Hepatocyte (in vitro differentiated cells): ENCODE measurements around the gene LIN7B. TPM values are rescaled to one million over a fixed set of nuclear protein-coding genes. Genes with fewer than 3 reads are reported as not detected.

ENCODE experiments used
- DNase-seq: peaks from one replicate; pipeline ENCODE4 v3.0.0-alpha.2; 2016; ENCODE audit warnings: low spot score
- H2AFZ ChIP-seq: fragments of 200-600 bp; sonication (generic); 2 replicates; pipeline ENCODE4 v1.6.0; 2016; ENCODE audit warnings: antibody characterized with exemption, mild to moderate bottlenecking
- H3K27ac ChIP-seq: fragments of 200-600 bp; sonication (generic); 2 replicates; pipeline ENCODE4 v1.5.1; 2016; ENCODE audit warnings: mild to moderate bottlenecking
- H3K27me3 ChIP-seq: fragments of 200-600 bp; sonication (generic); 2 replicates; pipeline ENCODE4 v1.6.1; 2016
- H3K36me3 ChIP-seq: fragments of 200-600 bp; sonication (generic); replicated peaks from 2 replicates; pipeline ENCODE4 v1.5.1; 2016; ENCODE audit warnings: low read depth; ENCODE audit not compliant: insufficient read depth
- H3K4me1 ChIP-seq: fragments of 200-600 bp; sonication (generic); 2 replicates; pipeline ENCODE4 v1.5.1; 2016; ENCODE audit warnings: mild to moderate bottlenecking, moderate library complexity; ENCODE audit not compliant: insufficient read depth
- H3K4me2 ChIP-seq: fragments of 200-600 bp; sonication (generic); 2 replicates; pipeline ENCODE4 v1.6.0; 2016
- H3K4me3 ChIP-seq: fragments of 200-600 bp; sonication (generic); 2 replicates; pipeline ENCODE4 v1.5.1; 2016; ENCODE audit warnings: mild to moderate bottlenecking
- H3K79me2 ChIP-seq: fragments of 200-600 bp; sonication (generic); 2 replicates; pipeline ENCODE4 v1.6.0; 2017; ENCODE audit warnings: mild to moderate bottlenecking
- H3K9me2 ChIP-seq: fragments of 200-600 bp; sonication (generic); replicated peaks from 2 replicates; pipeline ENCODE4 v1.6.0; 2017; ENCODE audit warnings: mild to moderate bottlenecking; ENCODE audit not compliant: insufficient read depth
- H3K9me3 ChIP-seq: fragments of 200-600 bp; sonication (generic); 2 replicates; pipeline ENCODE4 v1.5.1; 2016; ENCODE audit warnings: low read depth, mild to moderate bottlenecking
- H4K20me1 ChIP-seq: fragments of 200-600 bp; sonication (generic); 2 replicates; pipeline ENCODE4 v1.6.0; 2016; ENCODE audit warnings: mild to moderate bottlenecking; ENCODE audit not compliant: insufficient read depth, poor library complexity, severe bottlenecking
- CTCF ChIP-seq: fragments of 200-600 bp; sonication (generic); IDR thresholded peaks from 2 replicates; pipeline ENCODE4 v1.5.1; 2016; ENCODE audit warnings: antibody characterized with exemption, mild to moderate bottlenecking; ENCODE audit not compliant: poor library complexity
- EZH2 ChIP-seq: fragments of 200-600 bp; sonication (generic); IDR thresholded peaks from 2 replicates; pipeline ENCODE4 v1.6.1; 2016; ENCODE audit warnings: antibody characterized with exemption, mild to moderate bottlenecking, borderline replicate concordance
- EZH2phosphoT487 ChIP-seq: fragments of 200-600 bp; sonication (generic); IDR thresholded peaks from one replicate; pipeline ENCODE4 v1.6.1; 2018; ENCODE audit warnings: antibody characterized with exemption, mild to moderate bottlenecking, low read depth, moderate library complexity; ENCODE audit not compliant: unreplicated experiment, severe bottlenecking
- WGBS: methylation state at CpG from one replicate; pipeline ENCODE4 v1.1.6; 2016; ENCODE audit warnings: low lambda C conversion rate; ENCODE audit errors: missing lambda C conversion rate; 5-methylcytosine and 5-hydroxymethylcytosine counted together
- polyA plus RNA-seq: library from polyadenylated mRNA; unstranded; fragments of >200 nt; fragmentation: Nextera tagmentation; extraction: Ambion mirVana; gene quantifications from 2 replicates; pipeline ENCODE4 v1.2.1, GENCODE V29; 2016
- total RNA-seq: library from RNA; depleted of rRNA; stranded (reverse); fragments of >200 nt; gene quantifications from 2 replicates; pipeline ENCODE4 v1.2.3, GENCODE V29; 2014

Gene LIN7B
- total and polyA plus RNA-seq, 2 experiments from 2014 or later, result 8.7 to 18.0 TPM

DNA sequence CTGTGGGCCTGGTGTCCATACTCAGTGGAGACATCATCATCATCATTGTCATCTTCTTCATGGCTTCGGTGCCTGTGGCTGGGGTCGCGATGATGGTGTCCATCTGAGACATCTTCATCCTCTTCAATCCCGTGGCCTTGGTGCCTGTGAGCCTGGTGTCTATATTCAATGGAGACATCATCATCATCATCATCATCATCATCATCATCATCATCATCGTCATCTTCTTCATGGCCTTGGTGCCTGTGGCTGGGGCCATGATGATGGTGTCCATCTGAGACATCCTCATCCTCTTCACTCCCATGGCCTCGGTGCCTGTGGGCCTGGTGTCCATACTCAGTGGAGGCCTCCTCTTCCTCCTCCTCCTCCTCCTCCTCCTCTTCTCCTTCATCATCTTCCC is 40.1 kb downstream of the LIN7B start:
- Histone ChIP-seq H3K27me3 (no peaks in the 10 kb centered on the region), H2AFZ (no peak overlapping the region), H3K4me3 (no peak overlapping the region), H3K79me2 (peaks cover 6% of the 10 kb centered on the region), H3K4me2 (no peak overlapping the region), H3K9me3 (no peaks in the 10 kb centered on the region), H4K20me1 (no peaks in the 10 kb centered on the region), H3K27ac (no peak overlapping the region), H3K4me1 (peaks cover 15% of the 10 kb centered on the region), H3K36me3 (no peaks in the 10 kb centered on the region), H3K9me2 (no peaks in the 10 kb centered on the region)
- DNase-seq, result no peak
- no peak for TF ChIP-seq EZH2phosphoT487
- TF ChIP-seq EZH2, result no peak
- TF ChIP-seq CTCF, result no peak
- WGBS, result 98% methylated on average over 6 of the region's 6 CpGs

DNA sequence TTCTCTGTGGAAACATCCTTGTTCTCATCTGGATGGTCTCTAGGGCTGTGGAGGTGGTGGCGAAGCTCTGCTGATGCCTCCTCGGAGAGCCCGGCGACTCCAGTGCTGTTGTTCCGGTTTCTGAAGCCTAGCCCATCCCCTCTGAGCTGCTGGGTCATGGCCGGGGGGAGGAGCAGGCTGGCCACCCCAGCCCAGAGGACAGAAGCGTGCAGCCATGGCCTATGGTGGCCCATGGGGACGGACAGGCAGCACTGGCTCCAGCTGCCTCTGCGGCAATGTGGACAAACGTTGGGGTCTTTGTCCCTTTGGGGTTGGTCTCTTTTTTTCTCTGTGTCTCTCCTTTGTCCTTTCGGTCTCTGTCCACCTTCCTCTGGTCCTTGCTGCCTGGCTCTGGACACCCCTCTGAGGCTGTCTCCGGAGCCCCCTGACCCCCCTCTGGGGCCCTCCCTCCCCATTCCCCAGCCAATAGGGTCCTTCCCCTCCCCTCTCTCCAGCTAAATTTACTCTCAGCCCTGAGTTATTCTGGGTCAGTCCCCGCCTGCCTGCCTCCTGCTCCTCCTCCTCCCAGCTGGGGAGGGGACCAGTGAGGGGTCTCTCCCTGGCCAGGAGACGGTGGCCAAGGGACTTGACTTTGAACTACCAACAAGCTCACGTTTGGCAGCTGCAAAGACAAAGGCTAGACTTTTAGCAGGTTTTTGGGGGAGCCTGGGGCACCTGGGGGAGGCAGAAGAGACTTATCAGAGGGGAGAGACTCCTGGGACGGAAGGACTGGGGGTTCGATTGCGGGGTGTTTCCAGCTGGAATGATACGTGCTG is 41.0 kb downstream of the LIN7B start, which contains the start of gene HRC:
HRC (minus strand) TSS at position 392 of the 815 bp plus-strand sequence; CDS start at position 233, 159 bp downstream.
- H3K79me2 ChIP-seq, result peaks cover 6% of the 10 kb centered on the region
- DNase-seq, result no peak
- peaks cover 15% of the 10 kb centered on the region for H3K4me1 ChIP-seq
- H3K27ac ChIP-seq, result no peak within 1 kb of the TSS
- H3K36me3 ChIP-seq, result no peaks in the 10 kb centered on the region
- H3K4me3 ChIP-seq, result no peak within 1 kb of the TSS
- no peaks in the 10 kb centered on the region for H3K9me2 ChIP-seq
- no peak within 1 kb of the TSS for H3K4me2 ChIP-seq
- H3K27me3 ChIP-seq, result no peaks in the 10 kb centered on the region
- WGBS, result 67% methylated on average over 18 of the region's 19 CpGs
- H2AFZ ChIP-seq, result no peak within 1 kb of the TSS
- H4K20me1 ChIP-seq, result no peaks in the 10 kb centered on the region
- no peaks in the 10 kb centered on the region for H3K9me3 ChIP-seq
- TF ChIP-seq EZH2, result no peak
- no peak for TF ChIP-seq EZH2phosphoT487
- TF ChIP-seq CTCF, result no peak

DNA sequence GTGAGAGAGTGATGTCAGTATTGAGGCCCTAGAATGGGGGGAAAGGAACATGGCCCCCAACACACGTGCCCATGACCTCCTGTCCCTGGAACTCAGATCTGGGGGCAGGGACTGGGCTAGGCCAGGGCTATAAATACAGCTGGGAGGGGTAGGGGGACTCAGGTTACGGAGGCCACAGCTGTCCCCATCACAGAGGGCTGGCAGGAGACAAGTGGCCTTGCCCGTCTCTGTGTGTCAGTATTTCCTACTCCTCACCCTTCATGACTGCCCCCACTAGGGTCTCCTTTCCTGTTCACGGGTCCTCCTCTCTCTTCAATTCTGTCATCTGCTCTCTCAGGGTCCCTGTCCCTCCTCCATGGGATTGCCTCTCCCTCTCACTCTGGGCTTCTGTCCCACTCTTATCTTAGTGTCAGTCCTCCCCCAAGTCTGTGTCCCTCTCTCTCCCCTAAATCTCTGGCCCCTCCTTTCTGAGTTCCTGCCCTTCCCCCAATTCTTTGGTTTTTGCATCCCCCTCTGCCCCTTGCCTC is 41.7 kb downstream of the LIN7B start:
- no peaks in the 10 kb centered on the region for H3K27me3 ChIP-seq
- H3K36me3 ChIP-seq, result no peaks in the 10 kb centered on the region
- no peak for TF ChIP-seq CTCF
- no peak overlapping the region for H3K4me2 ChIP-seq
- H3K9me3 ChIP-seq, result no peaks in the 10 kb centered on the region
- H4K20me1 ChIP-seq, result no peaks in the 10 kb centered on the region
- no peak for DNase-seq
- no peak overlapping the region for H2AFZ ChIP-seq
- peaks cover 6% of the 10 kb centered on the region for H3K79me2 ChIP-seq
- H3K4me3 ChIP-seq, result no peak overlapping the region
- H3K4me1 ChIP-seq, result peaks cover 11% of the 10 kb centered on the region
- H3K27ac ChIP-seq, result no peak overlapping the region
- 37% methylated on average over 4 of the region's 4 CpGs for WGBS
- no peaks in the 10 kb centered on the region for H3K9me2 ChIP-seq
